ENCODE results near the gene SDK2. TPM values are rescaled to one million over a fixed set of nuclear protein-coding genes. Genes with fewer than 3 reads are reported as not detected.

Gene SDK2
- total RNA-seq, 1 donor = under 0.01 TPM

DNA sequence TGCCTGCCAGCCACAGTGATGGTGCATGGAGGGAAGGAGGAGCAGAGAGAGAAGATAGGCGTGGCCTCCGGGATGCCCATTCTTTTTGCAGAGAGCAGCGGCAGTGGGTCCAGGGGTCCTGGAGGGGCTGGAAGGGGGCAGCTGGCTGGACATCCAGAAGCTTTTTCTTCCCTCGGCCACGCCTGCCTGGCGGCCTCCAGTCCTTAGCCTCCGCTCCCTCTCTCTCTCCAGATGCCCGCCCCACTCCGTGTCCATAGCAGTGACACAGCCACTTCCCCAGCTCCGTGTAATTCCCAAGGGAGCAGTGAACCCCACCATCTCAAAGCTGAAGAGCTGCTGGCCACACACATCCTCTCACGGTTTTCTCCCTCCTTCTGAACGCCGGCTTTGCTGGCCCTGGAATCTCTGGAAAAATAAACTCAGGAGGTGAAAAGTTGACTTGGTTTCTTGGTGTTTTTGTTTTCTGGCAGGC, 306.2 kb downstream of the SDK2 start:
- no peaks in the 10 kb centered on the region for H3K27me3 ChIP-seq (ENCODE audit: insufficient read depth, low read length)
- no peaks in the 10 kb centered on the region for H3K36me3 ChIP-seq (ENCODE audit: insufficient read depth, low read length)
- no peaks in the 10 kb centered on the region for H3K9me3 ChIP-seq (ENCODE audit: low read depth, low read length)
- H3K79me2 ChIP-seq (ENCODE audit: insufficient read depth, low read length) = no peaks in the 10 kb centered on the region
- no peaks in the 10 kb centered on the region for H4K20me1 ChIP-seq (ENCODE audit: insufficient read depth, low read length)
- H3K4me3 ChIP-seq (ENCODE audit: insufficient read depth, low read length) = peak overlapping the region; percentile 59
- TF ChIP-seq, protein P1, sequence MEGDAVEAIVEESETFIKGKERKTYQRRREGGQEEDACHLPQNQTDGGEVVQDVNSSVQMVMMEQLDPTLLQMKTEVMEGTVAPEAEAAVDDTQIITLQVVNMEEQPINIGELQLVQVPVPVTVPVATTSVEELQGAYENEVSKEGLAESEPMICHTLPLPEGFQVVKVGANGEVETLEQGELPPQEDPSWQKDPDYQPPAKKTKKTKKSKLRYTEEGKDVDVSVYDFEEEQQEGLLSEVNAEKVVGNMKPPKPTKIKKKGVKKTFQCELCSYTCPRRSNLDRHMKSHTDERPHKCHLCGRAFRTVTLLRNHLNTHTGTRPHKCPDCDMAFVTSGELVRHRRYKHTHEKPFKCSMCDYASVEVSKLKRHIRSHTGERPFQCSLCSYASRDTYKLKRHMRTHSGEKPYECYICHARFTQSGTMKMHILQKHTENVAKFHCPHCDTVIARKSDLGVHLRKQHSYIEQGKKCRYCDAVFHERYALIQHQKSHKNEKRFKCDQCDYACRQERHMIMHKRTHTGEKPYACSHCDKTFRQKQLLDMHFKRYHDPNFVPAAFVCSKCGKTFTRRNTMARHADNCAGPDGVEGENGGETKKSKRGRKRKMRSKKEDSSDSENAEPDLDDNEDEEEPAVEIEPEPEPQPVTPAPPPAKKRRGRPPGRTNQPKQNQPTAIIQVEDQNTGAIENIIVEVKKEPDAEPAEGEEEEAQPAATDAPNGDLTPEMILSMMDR (IDR thresholded peaks at IDR 0.05; ENCODE audit: extremely low read depth, low read depth, low read length) = no peak
- peak; percentile 92 for DNase-seq (ENCODE audit: insufficient read length, low spot score, missing footprints)
- peak overlapping the region; percentile 74 for H3K4me2 ChIP-seq (ENCODE audit: insufficient read depth, low read length)
- peak overlapping the region; percentile 81 for H2AFZ ChIP-seq (ENCODE audit: low read length)
- peaks cover 43% of the 10 kb centered on the region for H3K4me1 ChIP-seq (ENCODE audit: insufficient read depth, low read length)
- peak overlapping the region; percentile 60 for H3K27ac ChIP-seq (ENCODE audit: low read depth, low read length)

DNA sequence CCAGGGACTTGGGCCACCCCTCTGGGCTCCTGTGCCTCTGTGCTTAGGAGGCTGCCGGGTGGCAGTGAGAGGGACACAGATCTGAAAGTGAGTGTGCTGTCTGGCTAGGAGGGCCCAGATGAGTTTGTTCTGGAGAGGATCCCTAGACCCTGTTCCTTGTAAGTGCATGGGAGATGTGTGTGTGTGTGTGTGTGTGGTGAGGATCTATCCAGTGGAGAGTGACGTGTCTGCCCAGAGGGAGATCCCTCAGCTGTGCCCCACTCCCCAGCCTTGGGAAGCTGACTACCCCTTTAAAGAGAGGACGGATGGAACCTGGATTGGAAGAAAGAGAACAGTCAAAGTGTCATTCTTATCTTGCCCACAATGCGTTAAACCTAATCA, 306.9 kb downstream of the SDK2 start:
- Histone ChIP-seq H3K27me3 (ENCODE audit: insufficient read depth, low read length) (no peaks in the 10 kb centered on the region), H2AFZ (ENCODE audit: low read length) (no peak overlapping the region), H3K79me2 (ENCODE audit: insufficient read depth, low read length) (no peaks in the 10 kb centered on the region), H3K4me3 (ENCODE audit: insufficient read depth, low read length) (no peak overlapping the region), H3K36me3 (ENCODE audit: insufficient read depth, low read length) (no peaks in the 10 kb centered on the region), H3K4me2 (ENCODE audit: insufficient read depth, low read length) (no peak overlapping the region), H3K9me3 (ENCODE audit: low read depth, low read length) (no peaks in the 10 kb centered on the region), H4K20me1 (ENCODE audit: insufficient read depth, low read length) (no peaks in the 10 kb centered on the region), H3K4me1 (ENCODE audit: insufficient read depth, low read length) (peaks cover 36% of the 10 kb centered on the region), H3K27ac (ENCODE audit: low read depth, low read length) (no peak overlapping the region)
- no peak for DNase-seq (ENCODE audit: insufficient read length, low spot score, missing footprints)
- TF ChIP-seq, protein P1 (IDR thresholded peaks at IDR 0.05; ENCODE audit: extremely low read depth, low read depth, low read length) = no peak

DNA sequence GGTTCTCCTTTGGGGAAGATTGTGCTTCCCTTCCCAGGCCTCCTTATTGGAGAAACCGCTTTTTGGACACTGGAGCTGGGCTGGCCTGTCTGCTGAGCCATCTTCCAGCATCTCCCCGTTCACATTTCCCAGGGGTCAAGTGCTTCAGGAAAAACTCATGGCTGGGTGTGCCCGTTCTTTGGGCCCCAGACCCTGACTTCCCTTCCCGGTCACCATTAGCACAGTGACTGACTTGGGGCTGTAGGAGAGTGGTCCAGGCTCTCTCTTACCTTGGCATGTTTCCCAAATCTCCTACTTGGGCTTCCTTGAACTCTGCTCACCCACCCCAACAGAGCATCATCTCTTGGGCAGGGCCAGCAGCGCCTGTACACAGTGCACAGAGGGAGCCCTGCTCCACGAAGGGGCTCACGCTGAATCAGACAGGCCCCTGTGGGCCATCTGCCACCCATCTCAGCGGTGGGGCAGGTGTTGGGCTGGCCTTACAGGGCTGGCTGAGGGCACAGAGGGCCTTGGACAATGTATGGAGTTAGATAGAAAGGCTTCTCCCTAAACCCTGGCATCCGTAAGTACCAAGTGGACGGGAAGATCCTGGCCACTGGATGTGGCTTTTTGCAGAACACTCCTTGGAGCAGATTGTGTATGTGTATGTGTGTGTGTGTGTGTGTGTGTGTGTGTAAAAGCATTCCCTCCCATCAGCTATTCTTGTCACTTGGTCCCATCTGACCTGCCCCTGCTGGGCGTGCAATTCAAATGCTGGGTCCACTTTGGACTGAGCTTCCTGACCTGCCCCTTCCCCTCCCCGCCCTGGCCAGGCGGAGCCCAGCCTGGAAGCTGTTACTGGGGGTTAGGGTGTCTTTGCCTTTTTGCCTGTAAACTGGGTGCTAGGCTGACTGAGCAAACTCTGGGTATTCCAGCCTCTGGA, 307.6 kb downstream of the SDK2 start:
- H2AFZ ChIP-seq (ENCODE audit: low read length) = no peak overlapping the region
- H3K4me3 ChIP-seq (ENCODE audit: insufficient read depth, low read length) = no peak overlapping the region
- DNase-seq (ENCODE audit: insufficient read length, low spot score, missing footprints) = peak; percentile 23
- no peaks in the 10 kb centered on the region for H3K36me3 ChIP-seq (ENCODE audit: insufficient read depth, low read length)
- peaks cover 31% of the 10 kb centered on the region for H3K4me1 ChIP-seq (ENCODE audit: insufficient read depth, low read length)
- no peak overlapping the region for H3K27ac ChIP-seq (ENCODE audit: low read depth, low read length)
- no peak overlapping the region for H3K4me2 ChIP-seq (ENCODE audit: insufficient read depth, low read length)
- H3K9me3 ChIP-seq (ENCODE audit: low read depth, low read length) = no peaks in the 10 kb centered on the region
- no peaks in the 10 kb centered on the region for H3K27me3 ChIP-seq (ENCODE audit: insufficient read depth, low read length)
- no peaks in the 10 kb centered on the region for H4K20me1 ChIP-seq (ENCODE audit: insufficient read depth, low read length)
- no peaks in the 10 kb centered on the region for H3K79me2 ChIP-seq (ENCODE audit: insufficient read depth, low read length)
- TF ChIP-seq, protein P1 (IDR thresholded peaks at IDR 0.05; ENCODE audit: extremely low read depth, low read depth, low read length) = no peak
